Measurements from ENCODE around the gene SEC14L2. TPM values are rescaled to one million over a fixed set of nuclear protein-coding genes. Genes with fewer than 3 reads are reported as not detected.

The SEC14L2 gene
- total and polyA plus RNA-seq, 2 of the 4 experiments (the other 2 are of a cell fraction), result 38.7 to 54.8 TPM

GRCh38 chr22:30361916-30362650 lies 34.7 kb upstream of the SEC14L2 start:
- CTCF ChIA-PET, result no interaction called here
- H3K36me3 ChIP-seq (ENCODE audit: control insufficient read depth, insufficient read depth, low read length), result peaks cover 2% of the 10 kb centered on the region; the same call in 1 of the 2 replicates
- H3K9ac ChIP-seq (ENCODE audit: low read depth, low read length), result no peak overlapping the region
- ATAC-seq (ENCODE audit: low read depth) (no peak), DNase-seq (no peak)
- no TSS peak for BruUV-seq (replicated peaks)
- H4K8ac ChIP-seq (ENCODE audit: low read depth in 2 of 2, low read length in 2 of 2), result no peak overlapping the region
- H3K9me1 ChIP-seq (ENCODE audit: insufficient read depth, low read length), result 0 out of 2 replicates have a peak, but pooled peaks cover 5% of the 10 kb centered on the region
- POLR2A ChIA-PET (ENCODE audit: unreplicated experiment), result no interaction called here
- no peak overlapping the region for H3K14ac ChIP-seq (replicated peaks; ENCODE audit: low read depth, low read length)
- no peak overlapping the region for H3K56ac ChIP-seq (ENCODE audit: extremely low read depth, insufficient read depth, low read length)
- in situ Hi-C loops (cut with MboI; ENCODE audit: low sequenced_read_pairs), result no loop called here
- H2AK9ac ChIP-seq (replicated peaks; ENCODE audit: low read depth, low read length, poor library complexity), result peak overlapping the region; percentile 55
- no peak overlapping the region for H3K4me2 ChIP-seq (ENCODE audit: low read depth, low read length)
- H4K91ac ChIP-seq (ENCODE audit: insufficient read depth, low read depth, low read length), result no peak overlapping the region
- no peak overlapping the region for H3K4ac ChIP-seq (ENCODE audit: low read depth, low read length)
- no peak overlapping the region for H2BK5ac ChIP-seq (ENCODE audit: low read depth, low read length, poor library complexity, severe bottlenecking)
- H2AFZ ChIP-seq (replicated peaks; ENCODE audit: low read length, poor library complexity), result no peak overlapping the region
- no peaks in the 10 kb centered on the region for H3K27me3 ChIP-seq (ENCODE audit: control insufficient read depth, insufficient read depth, low read length)
- no peaks in the 10 kb centered on the region for H3K4me1 ChIP-seq (ENCODE audit: control insufficient read depth, insufficient read depth, low read length)
- H3K4me3 ChIP-seq (ENCODE audit: insufficient read depth, low read depth, low read length), result no peak overlapping the region
- H3K9me3 ChIP-seq (ENCODE audit: control insufficient read depth, insufficient read depth, low read length), result no peaks in the 10 kb centered on the region
- no peak overlapping the region for H2AK5ac ChIP-seq (ENCODE audit: low read depth, low read length)
- H3K79me1 ChIP-seq (ENCODE audit: low read depth in 1 of 2, low read length in 2 of 2), result peaks cover 0 to 2% of the 10 kb centered on the region in 2 experiments; a peak in 1 of 4 replicates
- WGBS, 2 experiments (ENCODE audit: extremely low coverage in 2 of 2, insufficient read length in 1 of 2), result 78% methylated on average over 4 of the region's 10 CpGs; no CpG with 5 or more reads in 1 of the 2 experiments
- H2BK120ac ChIP-seq (ENCODE audit: low read depth, low read length), result no peak overlapping the region
- H3K23ac ChIP-seq (ENCODE audit: low read depth, low read length), result no peak overlapping the region
- H3K27ac ChIP-seq (ENCODE audit: insufficient read depth, low read length), result no peak overlapping the region
- TF ChIP-seq MAFK (IDR thresholded peaks at IDR 0.05; ENCODE audit: low read depth, low read length) (no peak), NFE2L2 (IDR thresholded peaks at IDR 0.05; ENCODE audit: low read depth, low read length) (no peak), MAZ (IDR thresholded peaks at IDR 0.05; ENCODE audit: borderline replicate concordance, low read depth, low read length) (no peak), CHD1 (IDR thresholded peaks at IDR 0.05; ENCODE audit: low read depth, low read length) (no peak), ELK1 (IDR thresholded peaks at IDR 0.05; ENCODE audit: borderline replicate concordance, low read depth, low read length) (no peak), SMC3 (IDR thresholded peaks at IDR 0.05; ENCODE audit: low read depth, low read length) (no peak), CTCF (conservative IDR thresholded peaks at IDR 0.05; ENCODE audit: low read depth, low read length) (no peak), RCOR1 (IDR thresholded peaks at IDR 0.05; ENCODE audit: insufficient replicate concordance, low read length) (no peak), RFX5 (IDR thresholded peaks at IDR 0.05; ENCODE audit: low read depth, low read length) (no peak), POLR2A (IDR thresholded peaks at IDR 0.05; ENCODE audit: low read depth, low read length) (no peak), CEBPB (IDR thresholded peaks at IDR 0.05; ENCODE audit: low read depth, low read length) (no peak), RAD21 (IDR thresholded peaks at IDR 0.05; ENCODE audit: low read length) (no peak), MXI1 (IDR thresholded peaks at IDR 0.05; ENCODE audit: borderline replicate concordance, low read depth, low read length) (no peak), FOS (IDR thresholded peaks at IDR 0.05; ENCODE audit: low read depth, low read length) (no peak), BHLHE40 (IDR thresholded peaks at IDR 0.05; ENCODE audit: low read depth, low read length) (no peak)
- no peak overlapping the region for H3K18ac ChIP-seq (ENCODE audit: low read depth, low read length)
- intact Hi-C loops (cut with micrococcal nuclease), result no loop called here
- no peak overlapping the region for H2BK20ac ChIP-seq (ENCODE audit: low read depth, low read length)
- no peaks in the 10 kb centered on the region for H4K20me1 ChIP-seq (ENCODE audit: insufficient read depth, low read length)
- dilution Hi-C loops (cut with HindIII; ENCODE audit: low sequenced_read_pairs, unreplicated experiment), result no loop called here
- no peak overlapping the region for H2BK15ac ChIP-seq (ENCODE audit: low read depth, low read length)
- H4K5ac ChIP-seq (ENCODE audit: low read depth, low read length), result no peak overlapping the region
